Astrocyte (in vitro differentiated cells and primary cell): ENCODE measurements around the gene MYH9. TPM values are rescaled to one million over a fixed set of nuclear protein-coding genes. Genes with fewer than 3 reads are reported as not detected.

ENCODE experiments used
- DNase-seq: peaks from one replicate; pipeline ENCODE4 v3.0.0-alpha.2; 2010; ENCODE audit warnings: low read depth
- FAIRE-seq: peaks from 2 replicates; lab custom pipeline; 2011; peaks lifted over from hg19 to GRCh38; lab: Jason Lieb, UNC
- H2AFZ ChIP-seq: 2 replicates; pipeline ENCODE4 v1.6.0; 2012; ENCODE audit warnings: low read depth, low read length, inconsistent platforms
- H3K27ac ChIP-seq: 2 replicates; pipeline ENCODE4 v1.5.1; 2011; ENCODE audit warnings: low read depth, low read length, inconsistent platforms
- H3K27me3 ChIP-seq: 2 replicates; pipeline ENCODE4 v1.6.0; 2011; ENCODE audit warnings: low read length, inconsistent platforms; ENCODE audit not compliant: insufficient read depth
- H3K36me3 ChIP-seq: 2 replicates; pipeline ENCODE4 v1.5.1; 2011; ENCODE audit warnings: low read length, inconsistent platforms; ENCODE audit not compliant: insufficient read depth
- H3K4me1 ChIP-seq: 2 replicates; pipeline ENCODE4 v1.5.1; 2011; ENCODE audit warnings: low read length, inconsistent platforms; ENCODE audit not compliant: insufficient read depth
- H3K4me2 ChIP-seq: 2 replicates; pipeline ENCODE4 v1.6.0; 2012; ENCODE audit warnings: low read length, inconsistent platforms
- H3K4me3 ChIP-seq: 2 replicates; pipeline ENCODE4 v1.5.1; 2011; ENCODE audit warnings: low read depth, mild to moderate bottlenecking, low read length, inconsistent platforms; ENCODE audit not compliant: insufficient read depth
- H3K79me2 ChIP-seq: 2 replicates; pipeline ENCODE4 v1.6.0; 2012; ENCODE audit warnings: mild to moderate bottlenecking, low read length, inconsistent platforms; ENCODE audit not compliant: insufficient read depth
- H3K9ac ChIP-seq: 2 replicates; pipeline ENCODE4 v1.6.0; 2012; ENCODE audit warnings: mild to moderate bottlenecking, low read length, inconsistent platforms
- H3K9me3 ChIP-seq: 2 replicates; pipeline ENCODE4 v1.5.1; 2012; ENCODE audit warnings: low read depth, mild to moderate bottlenecking, low read length, inconsistent platforms; ENCODE audit not compliant: insufficient read depth
- H4K20me1 ChIP-seq: 2 replicates; pipeline ENCODE4 v1.6.0; 2012; ENCODE audit warnings: low read length, inconsistent platforms; ENCODE audit not compliant: insufficient read depth
- H3K27ac Mint-ChIP-seq: one replicate; pipeline ENCODE4 v1.8.0; 2021; ENCODE audit warnings: mild to moderate bottlenecking, mixed read lengths; ENCODE audit not compliant: unreplicated experiment
- H3K27me3 Mint-ChIP-seq: one replicate; pipeline ENCODE4 v1.8.0; 2021; ENCODE audit warnings: low read depth, mixed read lengths; ENCODE audit not compliant: unreplicated experiment
- H3K36me3 Mint-ChIP-seq: one replicate; pipeline ENCODE4 v1.8.0; 2021; ENCODE audit warnings: low read depth, mixed read lengths; ENCODE audit not compliant: unreplicated experiment
- H3K4me1 Mint-ChIP-seq: one replicate; pipeline ENCODE4 v1.8.0; 2021; ENCODE audit warnings: low read depth, mixed read lengths; ENCODE audit not compliant: unreplicated experiment
- H3K4me3 Mint-ChIP-seq: one replicate; pipeline ENCODE4 v1.8.0; 2021; ENCODE audit warnings: mild to moderate bottlenecking, moderate library complexity, mixed read lengths; ENCODE audit not compliant: unreplicated experiment
- H3K9me3 Mint-ChIP-seq: one replicate; pipeline ENCODE4 v1.8.0; 2021; ENCODE audit warnings: mild to moderate bottlenecking, mixed read lengths; ENCODE audit not compliant: unreplicated experiment
- EZH2 ChIP-seq: IDR thresholded peaks from 2 replicates; pipeline ENCODE4 v1.6.1; 2012; ENCODE audit warnings: mild to moderate bottlenecking, low read length, inconsistent platforms; ENCODE audit not compliant: insufficient read depth
- total RNA-seq: library from RNA; stranded (reverse); gene quantifications from 2 replicates; pipeline ENCODE4 v1.2.1, GENCODE V29; 2021
- TF ChIP-seq, protein P1 (sequence below): IDR thresholded peaks from 2 replicates; pipeline ENCODE4 v1.5.1; 2011; ENCODE audit warnings: low read depth, mild to moderate bottlenecking, inconsistent platforms, low read length, moderate library complexity; ENCODE audit not compliant: insufficient read depth

MYH9 gene
- total RNA-seq, 1 donor from 2014 or later: 2,278 TPM

DNA sequence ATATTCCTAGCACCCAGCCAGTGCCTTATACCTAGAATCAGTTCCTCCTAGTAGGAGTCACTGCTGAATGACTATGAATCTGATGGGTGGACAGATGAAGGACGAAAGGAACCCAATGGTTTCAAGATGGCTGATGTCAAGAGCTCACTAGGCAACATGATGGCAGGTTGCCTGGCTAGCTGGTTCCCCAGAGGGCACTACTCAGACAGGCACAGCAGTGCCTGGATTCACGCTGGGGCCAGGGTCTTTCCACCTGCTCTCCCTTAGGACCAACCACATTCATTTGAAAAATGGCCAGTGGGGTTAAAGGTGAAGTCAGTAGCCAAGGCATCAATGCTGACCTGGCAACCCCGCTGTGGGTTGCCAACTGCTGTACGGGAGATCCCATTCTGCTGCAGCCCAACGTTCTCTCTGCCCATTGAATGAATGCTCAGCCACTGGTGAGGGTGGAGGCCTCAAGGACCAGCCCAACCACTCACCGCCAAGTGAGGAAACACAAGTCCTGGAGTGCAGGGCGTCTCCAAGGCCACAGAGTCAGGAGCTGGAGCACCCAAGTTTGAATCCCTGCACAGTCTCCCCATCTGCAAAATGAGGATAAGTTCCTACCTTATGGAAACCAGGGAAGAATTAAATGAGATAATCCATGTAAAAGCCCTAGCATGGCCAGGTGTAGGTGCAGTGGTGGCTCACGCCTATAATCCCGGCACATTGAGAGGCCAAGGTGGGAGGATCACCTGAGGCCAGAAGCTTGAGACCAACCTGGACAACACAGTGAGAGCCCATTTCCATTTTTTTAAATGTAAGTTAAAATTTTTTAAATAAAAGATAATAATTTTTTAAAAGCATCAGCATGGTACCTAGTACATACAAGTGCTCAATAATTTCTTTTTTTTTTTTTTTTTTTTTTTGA, 12.4 kb downstream of the MYH9 start:
- Histone ChIP-seq H3K9ac (peak overlapping the region; percentile 49), H3K9me3 (no peaks in the 10 kb centered on the region), H3K27ac (peak overlapping the region; percentile 71), H3K4me3 (peak overlapping the region; percentile 13), H3K27me3 (no peaks in the 10 kb centered on the region), H4K20me1 (peaks cover 100% of the 10 kb centered on the region), H3K36me3 (peaks cover 33% of the 10 kb centered on the region), H3K4me2 (peak overlapping the region; percentile 68), H2AFZ (no peak overlapping the region), H3K79me2 (peaks cover 99% of the 10 kb centered on the region), H3K4me1 (peaks cover 78% of the 10 kb centered on the region)
- DNase-seq (no peak), FAIRE-seq (no peak)
- Mint-ChIP-seq H3K27ac (peak overlapping the region; percentile 84), H3K36me3 (peaks cover 32% of the 10 kb centered on the region), H3K4me1 (peaks cover 80% of the 10 kb centered on the region), H3K4me3 (peak overlapping the region; percentile 76), H3K9me3 (no peaks in the 10 kb centered on the region), H3K27me3 (no peaks in the 10 kb centered on the region)
- TF ChIP-seq EZH2: no peak
- TF ChIP-seq, protein P1, sequence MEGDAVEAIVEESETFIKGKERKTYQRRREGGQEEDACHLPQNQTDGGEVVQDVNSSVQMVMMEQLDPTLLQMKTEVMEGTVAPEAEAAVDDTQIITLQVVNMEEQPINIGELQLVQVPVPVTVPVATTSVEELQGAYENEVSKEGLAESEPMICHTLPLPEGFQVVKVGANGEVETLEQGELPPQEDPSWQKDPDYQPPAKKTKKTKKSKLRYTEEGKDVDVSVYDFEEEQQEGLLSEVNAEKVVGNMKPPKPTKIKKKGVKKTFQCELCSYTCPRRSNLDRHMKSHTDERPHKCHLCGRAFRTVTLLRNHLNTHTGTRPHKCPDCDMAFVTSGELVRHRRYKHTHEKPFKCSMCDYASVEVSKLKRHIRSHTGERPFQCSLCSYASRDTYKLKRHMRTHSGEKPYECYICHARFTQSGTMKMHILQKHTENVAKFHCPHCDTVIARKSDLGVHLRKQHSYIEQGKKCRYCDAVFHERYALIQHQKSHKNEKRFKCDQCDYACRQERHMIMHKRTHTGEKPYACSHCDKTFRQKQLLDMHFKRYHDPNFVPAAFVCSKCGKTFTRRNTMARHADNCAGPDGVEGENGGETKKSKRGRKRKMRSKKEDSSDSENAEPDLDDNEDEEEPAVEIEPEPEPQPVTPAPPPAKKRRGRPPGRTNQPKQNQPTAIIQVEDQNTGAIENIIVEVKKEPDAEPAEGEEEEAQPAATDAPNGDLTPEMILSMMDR: no peak

DNA sequence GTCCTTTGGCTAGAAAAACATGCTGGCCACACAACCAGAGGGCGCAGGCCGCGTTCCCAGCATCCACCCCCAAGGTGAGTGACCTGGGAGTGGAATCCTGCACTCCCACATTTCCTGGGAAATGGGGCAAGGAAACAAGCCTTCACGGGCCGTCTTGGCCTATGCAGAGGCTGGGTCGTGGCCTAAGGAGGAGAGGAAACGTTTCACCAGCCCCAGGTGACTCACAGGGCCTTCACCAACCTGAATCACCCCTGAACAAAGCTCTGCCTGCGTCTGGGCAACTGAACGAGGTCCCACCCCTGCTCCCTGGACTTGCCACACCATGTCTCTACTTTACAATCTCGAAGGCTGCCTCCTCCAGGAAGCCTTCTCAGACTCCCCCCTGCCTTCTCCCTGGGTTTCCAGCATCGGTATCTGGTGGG, 13.2 kb downstream of the MYH9 start:
- Histone ChIP-seq H3K4me2 (peak overlapping the region; percentile 68), H3K27ac (peak overlapping the region; percentile 71)

More for the DNA sequence above, 13.2 kb downstream of the MYH9 start:
- Histone ChIP-seq H3K36me3 (peaks cover 32% of the 10 kb centered on the region), H3K79me2 (peaks cover 99% of the 10 kb centered on the region), H3K27me3 (no peaks in the 10 kb centered on the region), H3K9me3 (no peaks in the 10 kb centered on the region), H3K4me1 (peaks cover 78% of the 10 kb centered on the region), H3K9ac (peak overlapping the region; percentile 49), H3K4me3 (peak overlapping the region; percentile 13), H2AFZ (no peak overlapping the region), H4K20me1 (peaks cover 100% of the 10 kb centered on the region)
- no peaks in the 10 kb centered on the region for H3K9me3 Mint-ChIP-seq
- TF ChIP-seq EZH2: no peak
- TF ChIP-seq, protein P1: no peak
- H3K27ac Mint-ChIP-seq: peak overlapping the region; percentile 84
- DNase-seq (peak; percentile 75), FAIRE-seq (no peak)
- H3K36me3 Mint-ChIP-seq: peaks cover 32% of the 10 kb centered on the region
- H3K4me1 Mint-ChIP-seq: peaks cover 81% of the 10 kb centered on the region
- peak overlapping the region; percentile 76 for H3K4me3 Mint-ChIP-seq
- H3K27me3 Mint-ChIP-seq: no peaks in the 10 kb centered on the region
